HuH-7 (cell line): ENCODE data around the gene FPGS.
"Not testable (repeated sequence)": the region's sequence is repeated elsewhere in the genome, so short reads cannot be mapped to it uniquely, and the experiment has no call there.

Experiments
- DNase-seq: peaks from one replicate; pipeline ENCODE4 v3.0.0; 2011; ENCODE audit warnings: low spot score

FPGS gene

DNA sequence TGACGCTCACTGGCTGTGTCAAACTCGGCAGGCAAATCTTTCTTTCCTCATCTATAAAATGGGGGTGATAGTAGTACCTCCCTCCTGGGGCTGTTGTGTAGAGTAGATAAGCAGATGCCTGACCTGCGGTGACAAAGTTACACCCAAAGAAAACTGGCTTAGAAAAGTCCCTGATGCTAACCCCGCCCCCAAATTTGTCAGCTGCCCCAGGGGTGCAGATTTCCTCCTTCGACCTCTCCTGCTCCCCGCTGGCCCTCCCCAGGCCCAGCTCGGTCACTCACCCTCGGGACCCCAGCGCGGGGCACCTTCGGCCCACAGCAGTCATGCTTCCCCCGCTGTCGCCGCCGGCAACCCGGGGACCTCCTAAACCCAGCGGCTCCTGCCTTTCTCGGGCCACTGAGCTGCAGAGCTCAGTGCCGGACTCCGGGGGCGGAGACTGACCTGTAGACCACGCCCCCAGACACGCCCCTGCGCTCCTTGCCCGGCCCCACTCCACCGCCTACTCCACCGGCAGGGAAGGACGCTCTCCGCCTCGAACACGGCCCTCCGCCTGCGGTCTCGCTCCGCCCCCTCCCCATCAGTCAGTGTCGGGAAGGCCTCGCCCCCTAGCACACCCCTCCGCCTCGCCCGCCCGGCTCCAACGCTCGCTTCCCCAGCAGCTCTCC lies 31.6 kb upstream of the FPGS start:
- DNase-seq: peak; percentile 93

DNA sequence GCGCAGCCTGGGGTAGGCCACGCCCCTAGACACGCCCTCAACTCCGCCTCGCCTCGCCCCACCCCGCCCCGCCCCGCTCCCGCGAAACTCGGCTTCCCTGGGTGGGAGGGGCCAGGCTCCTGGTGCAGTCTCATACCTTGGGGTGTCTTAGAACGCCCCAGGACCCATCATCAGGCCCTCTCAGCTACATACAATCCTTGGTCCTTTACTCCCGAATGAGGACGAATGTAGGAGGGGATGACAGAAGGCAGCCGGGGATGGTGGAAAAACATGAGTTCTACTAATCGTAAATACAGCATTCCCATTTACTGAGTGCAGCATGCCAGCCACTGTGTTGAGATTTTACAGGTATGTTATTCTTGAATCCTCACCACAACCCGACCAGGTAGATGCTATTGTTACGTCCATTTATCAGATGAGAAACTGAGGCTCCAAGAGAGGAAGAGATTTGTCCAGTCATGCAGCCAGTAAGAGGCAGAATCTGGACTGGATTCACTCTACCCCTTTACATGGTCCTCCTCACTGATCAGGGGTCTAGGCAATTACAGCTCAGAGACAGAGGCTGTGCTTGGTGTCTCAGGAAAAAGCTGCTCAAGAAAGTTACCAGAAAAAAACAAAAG lies 31.0 kb upstream of the FPGS start:
- no peak for DNase-seq

DNA sequence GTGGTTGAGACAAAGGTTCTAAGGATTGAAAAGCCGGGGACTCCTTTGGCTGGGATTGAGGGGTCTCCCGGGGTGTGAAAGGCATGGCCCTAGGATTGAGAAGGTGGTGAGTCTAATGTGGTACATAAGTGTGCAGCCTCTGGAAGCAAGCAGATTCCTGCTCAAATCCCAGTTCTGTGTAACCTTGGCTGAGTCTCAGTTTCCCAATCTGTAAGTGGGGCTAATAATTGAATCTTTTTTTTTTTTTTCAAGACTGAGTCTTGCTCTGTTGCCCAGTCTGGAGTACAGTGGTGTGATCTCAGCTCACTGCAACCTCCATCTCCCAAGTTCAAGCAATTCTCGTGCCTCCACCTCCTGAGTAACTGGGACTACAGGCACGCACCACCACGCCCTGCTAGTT lies 30.1 kb upstream of the FPGS start:
- no peak for DNase-seq

DNA sequence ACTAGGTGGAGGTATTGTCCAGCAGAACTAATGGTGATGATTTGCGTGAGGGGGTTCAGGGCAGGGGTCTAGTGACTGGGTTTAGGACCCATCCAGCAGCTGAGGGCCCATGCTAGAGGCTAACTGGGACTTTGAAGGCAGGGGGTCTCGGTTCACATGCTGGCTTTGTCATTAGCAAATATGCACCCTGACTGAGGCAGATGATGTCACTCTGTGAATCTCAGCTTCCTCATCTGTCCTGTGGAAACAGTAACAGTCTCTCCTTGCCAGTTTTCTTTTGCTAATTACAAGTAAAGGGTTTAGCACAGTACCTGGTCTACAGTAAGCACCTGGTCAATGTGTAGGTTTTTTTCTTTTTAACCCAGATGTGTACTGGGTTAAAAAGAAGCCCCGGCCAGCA lies 29.4 kb upstream of the FPGS start:
- DNase-seq: no peak

DNA sequence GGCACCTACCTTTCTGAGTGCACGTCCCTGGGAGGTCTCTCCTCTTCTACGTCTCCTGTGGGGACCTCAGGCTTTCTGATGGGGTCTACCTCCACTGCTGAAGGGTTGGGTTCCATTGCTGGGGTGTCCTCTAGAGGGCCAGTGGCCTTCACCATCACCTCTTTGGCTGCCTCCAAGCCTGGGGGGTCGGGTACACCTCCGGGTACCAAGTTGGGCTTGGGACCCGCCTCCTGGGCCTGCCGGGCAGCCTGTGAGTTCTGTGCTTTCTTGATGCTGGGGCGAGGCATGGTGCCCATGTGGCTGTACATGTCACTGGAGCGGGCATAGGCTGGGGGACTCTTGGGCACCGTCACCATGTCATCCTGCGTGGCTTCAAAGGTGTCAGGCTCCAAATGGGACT lies 28.7 kb upstream of the FPGS start:
- no peak for DNase-seq

DNA sequence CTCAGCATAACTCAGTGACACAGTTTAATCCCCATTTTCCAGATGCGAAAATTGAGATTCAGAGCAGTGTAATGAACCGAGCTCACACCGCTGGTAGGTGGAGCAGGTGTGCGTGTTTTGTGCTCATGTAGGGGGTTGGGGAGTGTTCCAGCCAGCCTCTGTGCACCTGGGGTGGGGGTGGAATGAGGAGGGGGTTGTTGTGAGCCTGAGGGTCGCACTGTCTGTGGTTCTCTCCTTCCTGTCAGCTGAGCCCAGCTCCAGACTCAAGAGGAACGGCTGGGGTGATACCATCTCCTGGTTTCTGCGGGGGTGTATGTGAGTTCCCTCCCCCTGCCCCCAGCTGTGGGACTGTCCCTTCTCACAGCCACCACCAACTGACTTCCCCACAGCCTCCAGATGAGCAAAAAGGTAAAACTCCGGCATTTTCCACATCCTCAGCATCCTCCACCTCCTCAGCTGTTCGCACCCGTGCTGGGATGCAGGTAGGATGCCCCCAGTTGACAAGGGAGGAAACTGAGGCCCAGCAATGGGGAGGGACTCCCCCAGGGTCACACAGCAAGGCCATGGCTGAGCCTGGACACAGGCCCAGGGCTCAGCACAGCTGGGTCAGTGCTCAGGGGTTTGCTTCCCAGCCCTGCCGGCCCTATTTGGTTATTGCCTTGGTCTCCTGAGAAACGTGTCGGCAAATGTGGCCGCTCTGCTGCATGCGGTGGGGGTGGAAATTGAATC lies 26.3 kb upstream of the FPGS start:
- DNase-seq: no peak

DNA sequence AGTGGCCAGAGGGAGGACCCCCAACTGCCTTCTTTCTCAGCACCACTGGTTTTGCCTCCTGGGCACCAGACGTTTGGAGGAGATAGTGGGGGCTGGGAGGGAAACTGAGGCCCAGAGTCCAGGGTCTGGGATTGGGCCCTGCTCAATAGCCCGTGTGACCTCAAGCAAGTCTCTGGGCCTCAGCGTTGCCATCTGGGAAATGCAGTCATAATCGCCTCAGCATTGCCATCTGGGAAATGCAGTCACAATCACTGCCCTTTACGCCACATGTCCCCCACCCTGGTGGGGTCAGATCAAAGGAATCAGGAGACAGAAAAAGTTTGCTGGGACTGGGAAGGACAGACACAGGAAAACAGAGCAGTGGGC lies 25.8 kb upstream of the FPGS start:
- DNase-seq: no peak

DNA sequence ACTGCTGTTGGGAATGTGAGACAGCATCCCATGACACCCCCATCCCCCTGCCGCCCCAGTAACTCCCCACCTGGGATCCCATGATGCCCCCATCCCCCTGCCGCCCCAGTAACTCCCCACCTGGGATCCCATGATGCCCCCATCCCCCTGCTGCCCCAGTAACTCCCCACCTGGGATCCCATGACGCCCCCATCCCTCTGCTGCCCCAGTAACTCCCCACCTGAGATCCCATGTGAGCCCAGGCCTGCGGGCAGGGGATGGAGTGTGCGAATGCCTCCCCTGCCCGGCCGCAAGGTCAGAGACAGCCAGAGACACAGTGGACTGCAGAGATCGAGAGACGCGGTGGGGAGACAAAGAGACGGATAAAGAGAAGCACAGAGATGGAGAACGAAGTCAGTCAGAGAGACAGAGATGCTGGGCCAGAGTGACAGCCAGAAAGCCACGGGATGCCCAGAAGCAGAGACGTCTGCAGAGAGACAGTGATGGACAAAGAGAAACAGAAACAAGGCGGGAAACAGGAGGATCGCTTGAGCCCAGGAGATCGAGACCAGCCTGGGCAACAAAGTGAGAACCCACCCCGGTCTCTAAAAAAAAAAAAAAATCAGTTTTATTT lies 25.2 kb upstream of the FPGS start:
- DNase-seq: no peak

DNA sequence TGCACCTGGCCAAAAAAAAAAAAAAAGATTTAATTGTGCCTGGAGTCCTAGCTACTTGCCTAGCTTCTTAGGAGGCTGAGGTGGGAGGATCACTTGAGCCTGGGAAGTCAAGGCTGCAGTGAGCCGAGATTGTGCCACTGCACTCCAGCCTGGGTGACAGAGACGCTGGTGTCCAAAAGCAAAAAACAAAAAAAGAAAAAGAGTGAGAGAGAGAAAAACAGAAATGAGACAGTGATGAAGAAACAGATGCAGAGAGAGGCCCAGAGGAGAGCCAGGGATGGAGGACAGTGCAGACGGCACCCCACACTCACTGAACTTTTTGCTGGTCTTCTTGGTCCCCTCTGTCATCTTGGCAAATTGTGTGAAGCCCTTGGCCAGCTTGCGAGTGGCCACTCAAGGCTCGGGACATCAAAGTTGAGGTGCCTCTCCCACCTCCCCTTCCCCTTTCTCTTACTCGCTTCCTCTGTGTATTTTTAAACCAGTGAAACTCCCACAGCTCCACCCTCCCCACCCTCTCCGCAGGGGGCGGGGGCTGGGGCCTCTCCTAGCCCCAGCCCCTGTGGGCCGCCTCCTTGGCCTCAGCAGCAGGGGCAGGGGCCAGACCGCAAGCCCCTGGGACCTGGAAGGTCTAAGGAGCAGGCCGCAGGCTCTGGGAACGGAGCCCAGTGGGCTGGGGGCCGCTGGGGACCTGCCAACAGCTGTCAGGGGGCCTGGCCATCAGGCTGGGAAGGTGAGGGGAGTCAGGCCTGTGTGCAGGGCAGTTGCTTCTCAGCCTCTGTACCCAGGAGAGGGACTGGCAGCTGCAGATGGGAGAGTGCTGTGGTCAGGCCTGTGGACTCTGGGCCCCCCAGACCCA lies 24.2 kb upstream of the FPGS start, which contains the start of gene SH2D3C:
Gene SH2D3C, minus strand, starts transcription at position 387 of the 856 bp plus-strand sequence. Its CDS starts 39 bp downstream, at position 348.
- DNase-seq: no peak

DNA sequence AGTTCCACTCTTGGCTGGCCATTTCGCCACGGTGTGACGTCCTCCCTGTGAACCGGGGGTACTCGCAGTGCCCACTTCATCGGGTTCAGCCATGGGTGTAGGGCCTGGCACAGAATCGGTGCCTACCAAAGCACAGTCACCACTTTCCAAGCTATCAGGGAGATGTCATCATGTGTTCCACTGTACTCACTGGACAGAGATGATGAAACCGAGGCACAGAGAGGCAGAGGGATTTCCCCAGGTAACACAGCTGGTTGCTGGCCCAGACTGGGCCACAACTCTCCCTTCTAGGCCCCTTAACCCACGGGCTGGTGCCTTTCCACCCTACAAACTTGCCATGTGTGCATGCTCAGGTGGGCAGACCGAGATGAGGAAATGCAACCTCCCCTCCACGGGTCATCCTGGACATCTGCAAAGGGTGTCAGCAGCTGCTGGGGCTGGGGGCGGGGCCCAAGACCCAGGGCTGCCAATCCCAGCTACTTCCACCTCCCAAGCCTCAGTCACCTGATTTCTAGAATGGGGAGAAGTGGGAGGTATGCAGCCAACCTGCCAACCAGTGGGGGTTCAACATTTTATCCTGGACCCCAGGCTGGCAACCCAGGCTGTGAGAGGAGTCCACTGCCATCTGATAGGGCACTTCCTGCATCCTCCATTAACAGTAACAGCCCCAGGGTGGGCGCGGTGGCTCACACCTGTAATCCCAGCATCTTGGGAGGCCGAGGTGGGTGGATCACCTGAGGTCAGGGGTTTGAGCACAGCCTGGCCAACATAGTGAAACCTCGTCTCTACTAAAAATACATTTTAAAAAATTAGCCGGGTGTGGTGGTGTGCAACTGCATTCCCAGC lies 23.3 kb upstream of the FPGS start:
- DNase-seq: no peak

DNA sequence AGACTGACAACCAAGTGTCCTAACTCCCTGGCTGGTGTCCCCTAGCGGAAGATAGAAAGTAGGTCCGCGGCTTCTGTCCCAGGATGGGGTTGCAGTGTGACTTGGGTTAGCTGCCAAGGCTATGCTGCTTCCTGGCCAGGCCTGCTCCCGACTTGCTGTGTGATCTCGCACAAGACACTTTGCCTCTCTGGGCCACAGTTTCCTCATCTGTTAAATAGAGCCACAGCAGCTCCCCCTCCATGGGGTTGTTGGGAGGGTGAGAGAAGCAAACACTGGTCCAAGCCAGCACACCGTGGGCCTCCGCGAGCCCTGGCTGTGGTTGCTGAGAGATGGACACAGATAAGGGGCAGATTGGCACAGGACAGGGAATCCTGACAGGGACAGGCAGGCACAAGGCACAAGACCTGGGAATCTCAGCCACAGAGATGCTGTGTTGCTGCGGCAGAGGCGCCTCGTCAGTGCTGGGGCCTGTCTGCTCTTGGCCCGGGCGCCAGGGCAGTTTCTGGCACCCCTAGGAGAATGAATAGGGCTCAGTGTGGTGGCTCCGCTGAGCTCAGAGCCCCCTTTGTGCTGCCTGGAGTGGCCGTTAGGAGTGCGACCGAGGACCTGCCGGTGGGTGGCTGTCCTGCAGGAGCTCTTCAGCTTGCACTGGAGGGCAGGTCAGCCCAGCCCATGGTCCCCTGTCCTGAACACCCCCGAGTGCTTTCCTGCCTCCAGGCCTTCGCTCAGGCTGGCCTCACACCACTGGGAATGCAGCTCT lies 22.4 kb upstream of the FPGS start:
- DNase-seq: no peak

DNA sequence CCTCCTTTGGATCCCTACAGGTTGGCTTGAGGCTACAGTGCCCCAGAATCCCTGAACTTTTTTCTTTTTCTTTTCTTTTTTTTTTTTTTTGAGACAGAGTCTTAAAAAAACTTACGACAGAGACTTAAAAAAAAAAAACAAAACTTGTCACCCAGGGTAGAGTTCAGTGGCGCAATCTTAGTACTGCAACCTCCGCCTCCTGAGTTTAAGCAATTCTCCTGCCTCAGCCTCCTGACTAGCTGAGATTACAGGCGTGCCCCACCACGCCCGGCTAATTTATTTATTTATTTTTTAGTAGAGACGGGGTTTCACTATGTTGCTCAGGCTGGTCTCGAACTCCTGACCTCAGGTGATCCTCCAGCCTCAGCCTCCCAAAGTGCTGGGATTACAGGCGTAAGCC lies 21.8 kb upstream of the FPGS start:
- DNase-seq: not testable (repeated sequence)

DNA sequence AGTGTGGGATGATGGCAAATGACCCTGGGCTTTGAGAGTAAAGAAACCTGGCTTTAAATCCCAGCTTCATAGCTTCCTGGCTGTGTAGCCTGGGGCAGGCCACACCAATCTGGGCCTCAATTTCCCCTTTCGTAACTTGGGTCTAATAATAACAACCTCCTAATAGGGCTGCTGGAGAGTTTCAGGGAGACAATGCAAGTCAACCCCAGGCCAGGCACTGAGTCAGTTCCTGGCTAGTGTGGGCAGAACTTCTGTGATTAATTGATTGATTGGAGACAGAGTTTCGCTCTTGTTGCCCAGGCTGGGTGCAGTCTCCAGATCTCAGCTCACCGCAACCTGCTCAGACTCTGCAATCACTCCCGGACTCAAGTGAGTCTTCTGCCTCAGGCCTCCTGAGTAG lies 20.9 kb upstream of the FPGS start:
- no peak for DNase-seq

DNA sequence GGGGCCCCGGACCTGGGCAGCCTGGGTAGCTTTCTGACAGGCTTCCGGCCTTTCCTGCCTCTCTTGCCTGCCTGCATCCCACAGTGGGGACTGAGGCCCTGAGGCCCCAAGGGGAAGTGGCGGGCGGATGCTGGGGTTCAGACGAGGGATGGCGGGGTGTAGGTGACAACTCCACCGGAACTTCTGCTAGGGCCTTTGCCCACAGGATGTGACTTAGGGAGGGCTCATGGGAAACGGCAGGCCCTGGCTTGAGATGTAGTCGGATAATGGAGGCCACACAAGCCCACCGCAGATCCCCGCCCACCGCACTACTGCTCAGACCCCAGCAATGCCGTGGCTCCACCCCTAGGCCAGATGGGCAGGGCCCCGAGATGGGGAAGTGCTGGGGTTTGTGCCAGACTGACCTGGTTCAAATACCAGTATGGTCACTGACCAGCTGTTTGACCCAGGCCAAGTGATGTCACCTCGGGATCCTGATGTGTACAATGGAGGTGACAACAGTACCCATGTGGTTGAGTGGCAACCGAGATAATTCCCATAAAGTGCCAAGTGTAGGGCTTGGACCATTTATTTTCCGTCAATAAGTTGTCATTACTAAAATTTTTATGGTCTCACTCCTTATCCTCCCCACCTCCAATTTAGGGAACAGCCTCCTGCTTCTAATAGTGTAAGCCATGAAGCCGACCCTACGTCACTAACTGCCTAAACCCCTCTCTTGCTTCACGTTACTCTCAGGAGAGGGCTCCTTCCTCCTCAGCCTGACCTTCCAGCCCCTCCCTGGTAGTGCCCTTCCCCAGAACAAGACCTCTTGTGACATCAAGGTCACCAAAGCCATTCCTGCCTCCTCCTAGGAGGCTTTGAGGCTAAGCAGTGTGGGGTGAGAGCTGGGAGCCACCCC lies 19.3 kb upstream of the FPGS start:
- DNase-seq: no peak

DNA sequence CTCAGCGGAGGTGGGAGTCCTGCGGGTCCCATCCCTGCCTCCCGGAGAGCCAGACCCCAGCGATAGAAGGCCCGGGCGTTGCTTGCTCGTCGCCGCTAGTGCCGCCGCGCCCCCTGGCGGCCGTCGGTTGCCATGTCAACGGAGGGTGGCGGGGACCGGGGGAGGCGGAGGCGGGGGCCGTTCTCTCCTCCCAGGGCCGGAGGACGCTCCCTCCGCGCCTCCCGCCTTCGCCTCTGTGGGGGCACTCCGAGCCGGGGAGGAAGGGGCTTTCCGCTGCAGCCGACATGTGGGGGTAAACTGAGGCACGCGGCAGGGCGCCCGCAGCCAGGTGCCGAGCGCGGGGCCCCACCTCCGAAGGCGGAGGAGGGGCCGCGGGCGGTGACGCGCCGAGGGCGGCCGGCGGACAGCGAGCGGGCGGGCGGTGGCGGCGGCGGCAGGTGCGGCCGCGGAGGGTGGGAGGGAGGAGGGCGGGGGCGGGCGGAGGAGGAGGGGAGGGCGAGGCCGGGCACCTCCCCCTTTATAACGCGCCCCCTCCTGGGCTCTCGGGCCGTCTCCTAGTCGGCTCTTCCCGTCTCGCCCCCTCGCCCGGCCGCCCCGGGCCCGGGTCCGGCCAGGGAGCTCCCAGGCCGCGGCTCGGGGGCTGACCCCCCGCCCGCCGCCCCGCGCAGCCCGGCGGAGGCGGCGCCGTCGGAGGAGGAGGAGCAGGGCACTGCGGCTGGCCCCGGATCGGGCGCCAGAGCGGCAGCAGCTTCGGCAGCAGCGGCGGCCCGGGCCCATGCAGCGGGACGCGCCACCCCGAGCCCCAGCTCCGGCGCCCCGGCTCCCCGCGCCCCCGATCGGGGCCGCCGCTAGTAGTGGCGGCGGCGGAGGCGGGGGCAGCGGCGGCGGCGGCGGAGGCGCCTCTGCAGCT lies 17.4 kb upstream of the FPGS start:
- DNase-seq: peak; percentile 96

DNA sequence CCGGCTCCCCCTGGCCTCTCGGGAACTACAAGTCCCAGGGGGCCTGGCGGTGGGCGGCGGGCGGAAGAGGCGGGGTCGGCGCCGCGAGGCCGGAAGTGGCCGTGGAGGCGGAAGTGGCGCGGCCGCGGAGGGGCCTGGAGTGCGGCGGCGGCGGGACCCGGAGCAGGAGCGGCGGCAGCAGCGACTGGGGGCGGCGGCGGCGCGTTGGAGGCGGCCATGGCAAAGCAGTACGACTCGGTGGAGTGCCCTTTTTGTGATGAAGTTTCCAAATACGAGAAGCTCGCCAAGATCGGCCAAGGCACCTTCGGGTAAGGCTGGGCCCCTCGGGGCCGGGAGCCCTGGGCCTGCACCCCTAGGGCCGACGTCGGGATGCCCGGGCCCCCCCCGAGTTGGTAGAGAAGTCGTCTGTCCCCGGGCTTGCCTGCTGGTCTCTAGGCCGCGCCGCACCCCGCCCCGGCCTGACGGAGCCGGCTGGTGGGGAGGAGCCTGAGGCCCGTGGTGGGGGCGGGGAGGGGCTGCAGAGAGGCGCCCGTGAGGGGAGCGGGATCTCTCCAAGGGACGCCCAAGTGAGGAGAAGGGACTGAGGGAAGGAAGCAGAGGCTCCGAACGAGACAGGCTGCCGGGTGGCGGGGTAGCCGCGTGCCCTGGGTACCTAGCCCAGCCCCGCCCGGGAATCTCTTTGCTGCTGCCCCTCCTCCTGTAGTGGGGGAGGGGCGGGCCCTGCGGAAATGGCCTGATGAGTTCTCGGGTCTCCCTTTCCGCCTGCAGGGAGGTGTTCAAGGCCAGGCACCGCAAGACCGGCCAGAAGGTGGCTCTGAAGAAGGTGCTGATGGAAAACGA lies 16.5 kb upstream of the FPGS start, which contains the start of gene CDK9:
Gene CDK9, plus strand, starts transcription at position 102 of the 840 bp plus-strand sequence. Its CDS starts 115 bp downstream, at position 217.
- DNase-seq: peak; percentile 90

DNA sequence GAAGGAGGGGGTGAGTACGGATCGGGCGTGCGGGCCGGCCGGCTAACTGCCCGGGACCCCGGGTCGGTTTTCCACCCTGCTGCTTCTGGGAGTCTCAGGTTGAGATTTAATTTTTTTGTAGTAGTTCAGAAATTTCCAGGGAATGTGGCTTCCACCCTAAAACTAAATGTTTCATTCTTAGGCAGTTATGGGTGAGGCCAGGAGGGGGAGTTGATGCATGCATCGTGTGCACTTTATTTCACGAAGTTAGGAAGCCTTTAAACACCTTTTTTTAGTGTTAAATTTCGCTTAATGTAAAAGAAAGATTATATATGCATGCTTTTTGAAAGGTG lies 15.9 kb upstream of the FPGS start:
- DNase-seq: no peak
